Neuron (in vitro differentiated cells): Measurements from ENCODE around the gene ECE1.

Experiments
- H2AFZ ChIP-seq: one replicate; pipeline ENCODE4 v1.6.1; 2013; ENCODE audit warnings: low read depth, mild to moderate bottlenecking, inconsistent platforms, low read length, moderate library complexity
- H3K27me3 ChIP-seq: one replicate; pipeline ENCODE4 v1.6.1; 2013; ENCODE audit warnings: low read length; ENCODE audit not compliant: insufficient read depth
- H3K36me3 ChIP-seq: one replicate; pipeline ENCODE4 v1.6.1; 2013; ENCODE audit warnings: low read length; ENCODE audit not compliant: insufficient read depth
- H3K4me1 ChIP-seq: one replicate; pipeline ENCODE4 v1.6.1; 2013; ENCODE audit warnings: low read length; ENCODE audit not compliant: insufficient read depth
- H3K4me3 ChIP-seq: 2 replicates; pipeline ENCODE4 v1.5.1; 2013; ENCODE audit warnings: mild to moderate bottlenecking, low read length, moderate library complexity
- H3K9me3 ChIP-seq: one replicate; pipeline ENCODE4 v1.6.1; 2013; ENCODE audit warnings: low read length

The ECE1 gene

GRCh38 chr1:21260405-21261125 lies 29.7 kb downstream of the ECE1 start:
- Histone ChIP-seq H3K27me3 (no peaks in the 10 kb centered on the region), H3K4me3 (no peak overlapping the region), H3K9me3 (no peaks in the 10 kb centered on the region), H3K36me3 (no peaks in the 10 kb centered on the region), H3K4me1 (peaks cover 20% of the 10 kb centered on the region), H2AFZ (no peak overlapping the region)

GRCh38 chr1:21259316-21260076 lies 30.8 kb downstream of the ECE1 start:
- Histone ChIP-seq H3K27me3 (no peaks in the 10 kb centered on the region), H2AFZ (no peak overlapping the region), H3K36me3 (no peaks in the 10 kb centered on the region), H3K4me3 (no peak overlapping the region), H3K4me1 (peaks cover 20% of the 10 kb centered on the region), H3K9me3 (no peaks in the 10 kb centered on the region)

DNA sequence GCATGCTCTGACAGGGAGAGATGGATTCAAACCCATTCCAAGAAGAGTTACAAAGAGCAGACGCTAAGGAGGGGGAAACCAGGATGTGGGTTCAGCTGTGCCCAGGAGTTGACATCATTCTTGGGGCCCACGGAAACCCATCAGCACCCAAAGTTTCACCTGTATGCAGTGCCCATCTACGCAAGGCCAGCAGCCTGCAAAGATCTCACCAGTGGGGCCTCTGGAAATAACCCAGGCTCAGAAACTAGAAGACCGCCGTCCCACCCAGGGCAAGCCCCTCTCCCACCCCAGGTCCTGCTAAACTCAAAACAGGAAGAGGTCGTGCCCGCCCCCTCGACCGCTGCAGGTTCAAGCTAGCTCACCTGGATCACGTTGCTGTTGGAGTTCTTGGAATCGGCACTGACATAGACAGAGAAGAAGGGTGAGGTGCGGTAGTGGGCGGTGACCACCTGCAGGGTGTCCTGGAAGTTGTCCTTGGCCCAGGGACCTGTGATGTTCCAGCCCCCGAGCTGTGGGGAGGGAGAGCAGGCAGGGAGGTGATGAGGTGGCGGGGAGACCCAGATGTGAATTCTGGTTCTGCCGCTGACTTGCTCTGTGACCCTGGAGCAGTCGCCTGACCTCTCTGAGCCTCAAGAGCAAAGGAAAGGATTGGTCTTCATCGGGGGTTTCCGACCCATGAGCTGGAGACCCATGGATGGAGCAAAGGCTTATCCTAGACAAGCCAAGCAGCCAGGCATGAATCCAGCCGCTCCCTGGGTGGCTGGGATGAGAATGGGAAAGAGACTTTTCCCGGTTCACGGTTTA lies 31.7 kb downstream of the ECE1 start:
- Histone ChIP-seq H3K4me3 (no peak overlapping the region), H3K27me3 (no peaks in the 10 kb centered on the region), H3K9me3 (no peaks in the 10 kb centered on the region), H3K36me3 (no peaks in the 10 kb centered on the region), H3K4me1 (peaks cover 20% of the 10 kb centered on the region), H2AFZ (no peak overlapping the region)

- no peak overlapping the region for H3K4me3 ChIP-seq
- no peak overlapping the region for H2AFZ ChIP-seq
- no peaks in the 10 kb centered on the region for H3K36me3 ChIP-seq
Observed at GRCh38 chr1:21257431-21258135, 32.7 kb downstream of the ECE1 start.

GRCh38 chr1:21256776-21257175 lies 33.5 kb downstream of the ECE1 start:
- Histone ChIP-seq H3K4me3 (no peak overlapping the region), H3K36me3 (no peaks in the 10 kb centered on the region), H3K4me1 (peaks cover 7% of the 10 kb centered on the region), H3K27me3 (no peaks in the 10 kb centered on the region), H2AFZ (no peak overlapping the region), H3K9me3 (no peaks in the 10 kb centered on the region)

More at GRCh38 chr1:21257431-21258135, 32.7 kb downstream of the ECE1 start:
- Histone ChIP-seq H3K27me3 (no peaks in the 10 kb centered on the region), H3K9me3 (no peaks in the 10 kb centered on the region), H3K4me1 (peaks cover 15% of the 10 kb centered on the region)

DNA sequence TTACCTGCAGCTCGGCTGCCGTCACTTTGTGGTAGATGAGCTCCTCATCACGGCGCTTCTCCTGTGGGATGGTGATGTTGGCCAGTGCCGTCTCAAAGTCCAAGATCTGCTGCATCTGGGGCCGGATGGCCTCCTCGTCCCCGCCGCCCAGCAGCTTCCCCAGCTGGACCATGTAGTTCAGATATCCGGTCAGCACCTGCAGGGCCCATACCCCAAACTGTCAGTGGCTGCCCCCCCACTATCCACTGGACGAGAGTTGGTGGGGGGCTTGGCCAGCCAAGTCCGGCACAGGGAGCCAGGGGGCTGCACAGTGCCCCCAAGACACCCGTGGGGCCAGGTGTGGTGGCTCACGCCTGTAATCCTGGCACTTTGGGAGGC lies 34.3 kb downstream of the ECE1 start:
- no peaks in the 10 kb centered on the region for H3K9me3 ChIP-seq
- H3K27me3 ChIP-seq = no peaks in the 10 kb centered on the region
- no peak overlapping the region for H3K4me3 ChIP-seq
- H2AFZ ChIP-seq = no peak overlapping the region
- no peaks in the 10 kb centered on the region for H3K36me3 ChIP-seq
- H3K4me1 ChIP-seq = no peaks in the 10 kb centered on the region

DNA sequence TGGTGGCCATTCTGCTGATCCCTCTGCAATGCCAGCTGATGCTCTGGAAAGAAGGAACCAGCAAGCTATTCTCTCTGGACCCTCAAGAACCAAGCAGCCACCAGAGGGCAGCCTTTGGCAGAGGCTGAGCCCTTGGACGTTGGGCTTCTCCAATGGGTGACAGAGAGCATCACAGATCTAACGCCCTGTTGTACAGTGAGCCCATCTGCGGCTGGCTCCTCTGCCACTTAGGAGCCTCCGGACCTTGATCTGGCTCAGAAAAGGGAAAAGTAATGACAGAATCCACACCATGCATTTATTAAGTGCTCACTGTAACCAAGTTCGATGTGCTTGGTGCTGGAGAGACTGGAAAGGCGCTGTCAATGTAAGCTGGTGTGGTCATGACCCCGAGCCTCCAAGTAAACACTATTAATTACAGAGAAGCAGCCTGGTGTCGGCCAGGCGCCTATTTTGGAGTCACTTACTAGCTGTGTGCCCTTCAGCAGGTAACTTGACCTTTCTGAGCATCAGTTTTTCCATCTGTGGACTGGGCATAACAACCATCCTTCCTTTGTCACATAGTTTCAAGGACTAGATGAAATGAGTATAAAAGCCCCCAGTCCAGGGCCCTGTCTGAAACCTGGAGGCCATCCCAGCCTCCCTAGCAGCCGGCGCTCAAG lies 34.9 kb downstream of the ECE1 start:
- H3K27me3 ChIP-seq = no peaks in the 10 kb centered on the region
- no peaks in the 10 kb centered on the region for H3K9me3 ChIP-seq
- H3K4me3 ChIP-seq = no peak overlapping the region
- H3K36me3 ChIP-seq = no peaks in the 10 kb centered on the region
- H2AFZ ChIP-seq = no peak overlapping the region
- H3K4me1 ChIP-seq = no peaks in the 10 kb centered on the region

DNA sequence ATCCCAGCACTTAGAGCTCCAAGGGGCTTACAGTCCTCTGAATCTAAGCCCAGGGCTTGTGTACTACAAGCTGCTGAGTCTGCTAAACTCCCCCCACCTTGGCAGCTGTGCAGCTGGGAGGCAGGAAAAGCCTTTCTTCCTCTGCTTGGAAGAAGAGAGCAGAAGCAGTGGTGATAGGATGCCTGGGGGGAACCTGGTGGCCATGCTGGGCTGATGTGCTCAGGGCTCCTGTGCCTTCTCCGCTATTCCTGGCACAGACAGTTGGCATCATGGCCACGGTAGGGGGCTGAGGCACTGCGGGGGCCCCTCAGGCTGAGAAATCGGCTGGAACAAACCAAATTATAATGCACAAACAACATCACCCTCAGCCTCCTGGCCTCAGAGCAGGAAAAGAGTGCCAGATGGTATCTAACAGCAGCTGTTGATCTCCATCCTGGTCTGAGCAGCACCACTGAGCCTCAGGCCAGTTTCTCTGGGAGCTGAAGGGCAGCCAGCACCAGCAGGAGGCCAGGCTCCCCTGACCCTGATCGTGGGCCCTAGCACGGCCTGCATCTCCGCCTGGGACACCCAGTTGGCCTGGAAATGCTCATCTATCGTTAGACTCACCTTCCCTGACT lies 35.8 kb downstream of the ECE1 start:
- Histone ChIP-seq H3K9me3 (no peaks in the 10 kb centered on the region), H2AFZ (no peak overlapping the region), H3K4me3 (no peak overlapping the region), H3K4me1 (no peaks in the 10 kb centered on the region), H3K27me3 (no peaks in the 10 kb centered on the region), H3K36me3 (no peaks in the 10 kb centered on the region)

GRCh38 chr1:21251773-21252471 lies 38.3 kb downstream of the ECE1 start:
- H3K36me3 ChIP-seq = no peaks in the 10 kb centered on the region
- no peaks in the 10 kb centered on the region for H3K9me3 ChIP-seq
- H2AFZ ChIP-seq = no peak overlapping the region
- no peak overlapping the region for H3K4me3 ChIP-seq
- no peaks in the 10 kb centered on the region for H3K4me1 ChIP-seq
- H3K27me3 ChIP-seq = no peaks in the 10 kb centered on the region

GRCh38 chr1:21249940-21250493 lies 40.2 kb downstream of the ECE1 start:
- H3K9me3 ChIP-seq = no peaks in the 10 kb centered on the region
- no peak overlapping the region for H3K4me3 ChIP-seq
- no peaks in the 10 kb centered on the region for H3K36me3 ChIP-seq
- H3K27me3 ChIP-seq = no peaks in the 10 kb centered on the region
- no peak overlapping the region for H2AFZ ChIP-seq
- no peaks in the 10 kb centered on the region for H3K4me1 ChIP-seq

GRCh38 chr1:21247892-21248715 lies 42.2 kb downstream of the ECE1 start:
- Histone ChIP-seq H2AFZ (no peak overlapping the region), H3K4me1 (no peaks in the 10 kb centered on the region), H3K36me3 (no peaks in the 10 kb centered on the region), H3K27me3 (no peaks in the 10 kb centered on the region), H3K9me3 (no peaks in the 10 kb centered on the region), H3K4me3 (no peak overlapping the region)
